Measurements from ENCODE around the gene ADH4. TPM values are rescaled to one million over a fixed set of nuclear protein-coding genes. Genes with fewer than 3 reads are reported as not detected.

The ADH4 gene
- total and polyA plus RNA-seq, 2 donors (not counting 3 experiments of a cell fraction or from before 2014, with no cell fraction given), result not detected

DNA sequence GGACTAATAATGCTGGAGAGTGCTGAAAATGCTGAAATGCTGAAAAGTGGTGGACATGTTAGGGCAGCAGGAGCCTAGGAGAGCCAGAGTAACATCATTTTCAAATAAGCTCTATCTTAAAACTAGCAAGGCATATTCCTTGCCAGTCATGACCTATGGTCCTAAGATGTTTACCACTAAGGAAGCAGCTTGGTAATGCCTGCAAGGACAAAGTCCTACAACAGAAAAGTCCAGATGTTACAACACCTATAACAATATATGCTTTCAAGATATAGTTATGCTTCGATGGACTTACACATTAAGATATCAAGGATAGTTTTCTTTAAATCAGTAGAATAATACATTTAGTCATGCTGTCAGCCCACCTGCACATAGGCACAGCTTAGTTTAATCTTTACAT lies 4.5 kb upstream of the ADH4 start:
- Histone ChIP-seq H3K27ac (ENCODE audit: insufficient read depth, low read depth, low read length) (no peak overlapping the region), H3K4me1 (ENCODE audit: control insufficient read depth, extremely low read depth, insufficient read depth, low read length) (peaks cover 2% of the 10 kb centered on the region), H4K20me1 (replicated peaks; ENCODE audit: control insufficient read depth, extremely low read depth, insufficient read depth, low read length) (no peaks in the 10 kb centered on the region), H3K36me3 (ENCODE audit: control insufficient read depth in 2 of 2, extremely low read depth in 1 of 2, insufficient read depth in 2 of 2, low read length in 2 of 2) (no peaks in the 10 kb centered on the region), H3K27me3 (ENCODE audit: control insufficient read depth in 2 of 2, insufficient read depth in 2 of 2, low read length in 2 of 2) (no peaks in the 10 kb centered on the region), H3K9ac (replicated peaks; ENCODE audit: extremely low read depth, insufficient read depth, low read length) (no peak overlapping the region), H3K79me2 (ENCODE audit: control insufficient read depth, insufficient read depth, low read length) (no peaks in the 10 kb centered on the region), H2AFZ (ENCODE audit: low read depth, low read length) (no peak overlapping the region), H3K9me3 (replicated peaks; ENCODE audit: control insufficient read depth, insufficient read depth, low read length) (no peaks in the 10 kb centered on the region), H3K9me1 (replicated peaks; ENCODE audit: control insufficient read depth, extremely low read depth, insufficient read depth, low read length) (no peaks in the 10 kb centered on the region), H3K4me2 (ENCODE audit: insufficient read depth, low read length) (no peak overlapping the region), H3K4me3 (replicated peaks in 1 of 3; ENCODE audit: insufficient read depth in 1 of 3, low read depth in 1 of 3, low read length in 3 of 3) (no peak overlapping the region)
- intact Hi-C loops (cut with micrococcal nuclease), result no loop called here
- DNase-seq (ENCODE audit: low read depth, low spot score) (no peak), FAIRE-seq (no peak)
- TF ChIP-seq MYC (IDR thresholded peaks at IDR 0.05; ENCODE audit: low read depth, low read length) (no peak), JUN (IDR thresholded peaks at IDR 0.05; ENCODE audit: borderline replicate concordance, insufficient read depth, insufficient read length, low read depth) (no peak), EZH2 (IDR thresholded peaks at IDR 0.05; ENCODE audit: borderline replicate concordance, low read depth, low read length, severe bottlenecking) (no peak), FOS (IDR thresholded peaks at IDR 0.05; ENCODE audit: borderline replicate concordance, insufficient read depth, low read length) (no peak), POLR2AphosphoS5 (IDR thresholded peaks at IDR 0.05; ENCODE audit: insufficient read depth, low read depth, low read length) (no peak), POLR2A (IDR thresholded peaks at IDR 0.05; ENCODE audit: low read depth, low read length) (no peak), GATA2 (IDR thresholded peaks at IDR 0.05; ENCODE audit: insufficient read depth, insufficient read length, low read depth, low read length) (no peak)
- TF ChIP-seq, protein P1, sequence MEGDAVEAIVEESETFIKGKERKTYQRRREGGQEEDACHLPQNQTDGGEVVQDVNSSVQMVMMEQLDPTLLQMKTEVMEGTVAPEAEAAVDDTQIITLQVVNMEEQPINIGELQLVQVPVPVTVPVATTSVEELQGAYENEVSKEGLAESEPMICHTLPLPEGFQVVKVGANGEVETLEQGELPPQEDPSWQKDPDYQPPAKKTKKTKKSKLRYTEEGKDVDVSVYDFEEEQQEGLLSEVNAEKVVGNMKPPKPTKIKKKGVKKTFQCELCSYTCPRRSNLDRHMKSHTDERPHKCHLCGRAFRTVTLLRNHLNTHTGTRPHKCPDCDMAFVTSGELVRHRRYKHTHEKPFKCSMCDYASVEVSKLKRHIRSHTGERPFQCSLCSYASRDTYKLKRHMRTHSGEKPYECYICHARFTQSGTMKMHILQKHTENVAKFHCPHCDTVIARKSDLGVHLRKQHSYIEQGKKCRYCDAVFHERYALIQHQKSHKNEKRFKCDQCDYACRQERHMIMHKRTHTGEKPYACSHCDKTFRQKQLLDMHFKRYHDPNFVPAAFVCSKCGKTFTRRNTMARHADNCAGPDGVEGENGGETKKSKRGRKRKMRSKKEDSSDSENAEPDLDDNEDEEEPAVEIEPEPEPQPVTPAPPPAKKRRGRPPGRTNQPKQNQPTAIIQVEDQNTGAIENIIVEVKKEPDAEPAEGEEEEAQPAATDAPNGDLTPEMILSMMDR (IDR thresholded peaks at IDR 0.05; ENCODE audit: extremely low read depth in 1 of 2, insufficient read depth in 1 of 2, low read depth in 1 of 2, low read length in 2 of 2), result no peak
- TF ChIP-seq, protein P2, sequence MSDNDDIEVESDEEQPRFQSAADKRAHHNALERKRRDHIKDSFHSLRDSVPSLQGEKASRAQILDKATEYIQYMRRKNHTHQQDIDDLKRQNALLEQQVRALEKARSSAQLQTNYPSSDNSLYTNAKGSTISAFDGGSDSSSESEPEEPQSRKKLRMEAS (IDR thresholded peaks at IDR 0.05; ENCODE audit: insufficient read depth, insufficient read length), result no peak
- POLR2A ChIA-PET, result no interaction called here
- BruUV-seq (replicated peaks), result no TSS peak
- CTCF ChIA-PET, result no interaction called here
- dilution Hi-C loops (cut with MboI; ENCODE audit: extremely low pct_ligation_motif_present, low sequenced_read_pairs), result no loop called here
